Stimulated activated naive CD4-positive, alpha-beta T cell treated with Interleukin-2 at 50 U/mL for 16 hours (primary cell): ENCODE data around the gene SUPT3H.

ENCODE experiments used
- DNase-seq: peaks from one replicate; lab custom pipeline; 2025; lab: John Stamatoyannopoulos, UW

The SUPT3H gene

GRCh38 chr6:45377554-45378333 is at the start of gene SUPT3H:
Gene SUPT3H (minus strand): TSS chr6:45377934.
- DNase-seq, result peak; percentile 94

GRCh38 chr6:45426251-45426650 is 48.5 kb upstream of the SUPT3H start:
- DNase-seq, result no peak

- DNase-seq, result peak; percentile 56
Measured at GRCh38 chr6:45424451-45424861, 46.7 kb upstream of the SUPT3H start.

GRCh38 chr6:45423824-45424450 is 46.2 kb upstream of the SUPT3H start:
- DNase-seq, result no peak

GRCh38 chr6:45423111-45423823 is 45.5 kb upstream of the SUPT3H start:
- peak; percentile 55 for DNase-seq

- peak; percentile 71 for DNase-seq
Measured at GRCh38 chr6:45422503-45423110, 44.9 kb upstream of the SUPT3H start.

GRCh38 chr6:45421709-45422502 is 44.2 kb upstream of the SUPT3H start:
- peak; percentile 71 for DNase-seq

- no peak for DNase-seq
Measured at GRCh38 chr6:45420909-45421708, 43.4 kb upstream of the SUPT3H start.

GRCh38 chr6:45420083-45420908 is 42.6 kb upstream of the SUPT3H start:
- peak; percentile 75 for DNase-seq

- DNase-seq, result peak; percentile 63
Measured at GRCh38 chr6:45419571-45420082, 41.9 kb upstream of the SUPT3H start.

GRCh38 chr6:45417436-45417835 is 39.7 kb upstream of the SUPT3H start:
- DNase-seq, result no peak

GRCh38 chr6:45416700-45417099 is 39.0 kb upstream of the SUPT3H start:
- no peak for DNase-seq

GRCh38 chr6:45415788-45416518 is 38.2 kb upstream of the SUPT3H start:
- no peak for DNase-seq

GRCh38 chr6:45415315-45415714 is 37.6 kb upstream of the SUPT3H start:
- no peak for DNase-seq

GRCh38 chr6:45411959-45412358 is 34.2 kb upstream of the SUPT3H start:
- no peak for DNase-seq

GRCh38 chr6:45400021-45400420 is 22.3 kb upstream of the SUPT3H start:
- DNase-seq, result no peak

- DNase-seq, result no peak
Measured at GRCh38 chr6:45398075-45398813, 20.5 kb upstream of the SUPT3H start.

- DNase-seq, result no peak
Measured at GRCh38 chr6:45394586-45395095, 16.9 kb upstream of the SUPT3H start.
